ENCODE data around the gene C1QTNF3. TPM values are rescaled to one million over a fixed set of nuclear protein-coding genes. Genes with fewer than 3 reads are reported as not detected.

C1QTNF3 gene
- total RNA-seq, 1 donor: 2.2 TPM

- no peak overlapping the region for H3K4me3 ChIP-seq (ENCODE audit: insufficient read depth, low read length)
- H3K79me2 ChIP-seq (ENCODE audit: insufficient read depth, low read length): no peaks in the 10 kb centered on the region
Measured at GRCh38 chr5:33976307-33976706, 66.7 kb downstream of the C1QTNF3 start.

GRCh38 chr5:33975852-33976251 lies 67.2 kb downstream of the C1QTNF3 start:
- H3K4me1 ChIP-seq (ENCODE audit: insufficient read depth, low read length): no peaks in the 10 kb centered on the region
- TF ChIP-seq CTCF (IDR thresholded peaks at IDR 0.05; ENCODE audit: extremely low read depth, low read depth, low read length): no peak
- H3K4me3 ChIP-seq (ENCODE audit: insufficient read depth, low read length): no peak overlapping the region
- no peaks in the 10 kb centered on the region for H3K36me3 ChIP-seq (ENCODE audit: insufficient read depth, low read length)
- H3K79me2 ChIP-seq (ENCODE audit: insufficient read depth, low read length): no peaks in the 10 kb centered on the region
- DNase-seq (ENCODE audit: insufficient read length, low spot score, missing footprints): no peak
- no peaks in the 10 kb centered on the region for H3K9me3 ChIP-seq (ENCODE audit: low read depth, low read length)
- H2AFZ ChIP-seq (ENCODE audit: low read length): no peak overlapping the region
- no peaks in the 10 kb centered on the region for H4K20me1 ChIP-seq (ENCODE audit: insufficient read depth, low read length)
- H3K27me3 ChIP-seq (ENCODE audit: insufficient read depth, low read length): peaks cover 9% of the 10 kb centered on the region
- no peak overlapping the region for H3K27ac ChIP-seq (ENCODE audit: low read depth, low read length)
- H3K4me2 ChIP-seq (ENCODE audit: insufficient read depth, low read length): no peak overlapping the region

More at GRCh38 chr5:33976307-33976706, 66.7 kb downstream of the C1QTNF3 start:
- no peak overlapping the region for H2AFZ ChIP-seq (ENCODE audit: low read length)
- no peaks in the 10 kb centered on the region for H4K20me1 ChIP-seq (ENCODE audit: insufficient read depth, low read length)
- no peak for TF ChIP-seq CTCF (IDR thresholded peaks at IDR 0.05; ENCODE audit: extremely low read depth, low read depth, low read length)
- H3K4me1 ChIP-seq (ENCODE audit: insufficient read depth, low read length): peaks cover 3% of the 10 kb centered on the region
- H3K36me3 ChIP-seq (ENCODE audit: insufficient read depth, low read length): no peaks in the 10 kb centered on the region
- no peak overlapping the region for H3K4me2 ChIP-seq (ENCODE audit: insufficient read depth, low read length)
- no peak overlapping the region for H3K27ac ChIP-seq (ENCODE audit: low read depth, low read length)
- peaks cover 9% of the 10 kb centered on the region for H3K27me3 ChIP-seq (ENCODE audit: insufficient read depth, low read length)
- DNase-seq (ENCODE audit: insufficient read length, low spot score, missing footprints): no peak
- H3K9me3 ChIP-seq (ENCODE audit: low read depth, low read length): no peaks in the 10 kb centered on the region

- H4K20me1 ChIP-seq (ENCODE audit: insufficient read depth, low read length): no peaks in the 10 kb centered on the region
- H2AFZ ChIP-seq (ENCODE audit: low read length): no peak overlapping the region
- no peak overlapping the region for H3K27ac ChIP-seq (ENCODE audit: low read depth, low read length)
- peaks cover 9% of the 10 kb centered on the region for H3K27me3 ChIP-seq (ENCODE audit: insufficient read depth, low read length)
- TF ChIP-seq CTCF (IDR thresholded peaks at IDR 0.05; ENCODE audit: extremely low read depth, low read depth, low read length): no peak
- no peak overlapping the region for H3K4me2 ChIP-seq (ENCODE audit: insufficient read depth, low read length)
- H3K4me1 ChIP-seq (ENCODE audit: insufficient read depth, low read length): no peaks in the 10 kb centered on the region
- no peaks in the 10 kb centered on the region for H3K9me3 ChIP-seq (ENCODE audit: low read depth, low read length)
- DNase-seq (ENCODE audit: insufficient read length, low spot score, missing footprints): no peak
- no peaks in the 10 kb centered on the region for H3K79me2 ChIP-seq (ENCODE audit: insufficient read depth, low read length)
- no peaks in the 10 kb centered on the region for H3K36me3 ChIP-seq (ENCODE audit: insufficient read depth, low read length)
- no peak overlapping the region for H3K4me3 ChIP-seq (ENCODE audit: insufficient read depth, low read length)
Measured at GRCh38 chr5:33973271-33973670, 69.7 kb downstream of the C1QTNF3 start.

GRCh38 chr5:33969572-33970452 lies 73.2 kb downstream of the C1QTNF3 start:
- Histone ChIP-seq H3K79me2 (ENCODE audit: insufficient read depth, low read length) (no peaks in the 10 kb centered on the region), H2AFZ (ENCODE audit: low read length) (peak overlapping the region; percentile 4), H3K4me3 (ENCODE audit: insufficient read depth, low read length) (no peak overlapping the region), H3K27ac (ENCODE audit: low read depth, low read length) (no peak overlapping the region), H3K36me3 (ENCODE audit: insufficient read depth, low read length) (no peaks in the 10 kb centered on the region), H3K4me1 (ENCODE audit: insufficient read depth, low read length) (no peaks in the 10 kb centered on the region), H3K9me3 (ENCODE audit: low read depth, low read length) (no peaks in the 10 kb centered on the region), H3K4me2 (ENCODE audit: insufficient read depth, low read length) (no peak overlapping the region), H3K27me3 (ENCODE audit: insufficient read depth, low read length) (peaks cover 6% of the 10 kb centered on the region), H4K20me1 (ENCODE audit: insufficient read depth, low read length) (no peaks in the 10 kb centered on the region)
- peak; percentile 88 for TF ChIP-seq CTCF (IDR thresholded peaks at IDR 0.05; ENCODE audit: extremely low read depth, low read depth, low read length)
- DNase-seq (ENCODE audit: insufficient read length, low spot score, missing footprints): peak; percentile 88
